ENCODE measurements around the gene TMEM131.

TMEM131 gene

GRCh38 chr2:97871096-97871780 lies 124.5 kb downstream of the TMEM131 start:
- Histone ChIP-seq H3K4me3 (ENCODE audit: low read depth, low read length) (no peak overlapping the region), H3K27me3 (ENCODE audit: insufficient read depth, low read depth, severe bottlenecking) (no peaks in the 10 kb centered on the region), H3K9me3 (ENCODE audit: severe bottlenecking) (no peaks in the 10 kb centered on the region), H3K27ac (no peak overlapping the region), H3K36me3 (no peaks in the 10 kb centered on the region)
- TF ChIP-seq CTCF (IDR thresholded peaks at IDR 0.05; ENCODE audit: low read depth, low read length), result no peak
- DNase-seq, result no peak

GRCh38 chr2:97870396-97870843 lies 125.3 kb downstream of the TMEM131 start:
- H3K27me3 ChIP-seq (ENCODE audit: insufficient read depth, low read depth, severe bottlenecking), result no peaks in the 10 kb centered on the region
- no peak overlapping the region for H3K27ac ChIP-seq

GRCh38 chr2:97869722-97870346 lies 125.9 kb downstream of the TMEM131 start:
- no peak for DNase-seq
- Histone ChIP-seq H3K4me3 (ENCODE audit: low read depth, low read length) (no peak overlapping the region), H3K36me3 (no peaks in the 10 kb centered on the region), H3K27me3 (ENCODE audit: insufficient read depth, low read depth, severe bottlenecking) (no peaks in the 10 kb centered on the region), H3K9me3 (ENCODE audit: severe bottlenecking) (no peaks in the 10 kb centered on the region), H3K27ac (no peak overlapping the region)
- TF ChIP-seq CTCF (IDR thresholded peaks at IDR 0.05; ENCODE audit: low read depth, low read length), result no peak

More at GRCh38 chr2:97870396-97870843, 125.3 kb downstream of the TMEM131 start:
- no peak for DNase-seq
- H3K36me3 ChIP-seq, result no peaks in the 10 kb centered on the region
- no peak overlapping the region for H3K4me3 ChIP-seq (ENCODE audit: low read depth, low read length)
- TF ChIP-seq CTCF (IDR thresholded peaks at IDR 0.05; ENCODE audit: low read depth, low read length), result no peak
- H3K9me3 ChIP-seq (ENCODE audit: severe bottlenecking), result no peaks in the 10 kb centered on the region

GRCh38 chr2:97868986-97869721 lies 126.6 kb downstream of the TMEM131 start:
- H3K36me3 ChIP-seq, result no peaks in the 10 kb centered on the region
- H3K27me3 ChIP-seq (ENCODE audit: insufficient read depth, low read depth, severe bottlenecking), result no peaks in the 10 kb centered on the region
- H3K9me3 ChIP-seq (ENCODE audit: severe bottlenecking), result no peaks in the 10 kb centered on the region
- H3K4me3 ChIP-seq (ENCODE audit: low read depth, low read length), result no peak overlapping the region
- no peak for TF ChIP-seq CTCF (IDR thresholded peaks at IDR 0.05; ENCODE audit: low read depth, low read length)
- no peak overlapping the region for H3K27ac ChIP-seq
- DNase-seq, result no peak

- Histone ChIP-seq H3K9me3 (ENCODE audit: severe bottlenecking) (no peaks in the 10 kb centered on the region), H3K36me3 (no peaks in the 10 kb centered on the region; the same call in 1 of the 2 replicates), H3K27ac (no peak overlapping the region), H3K27me3 (ENCODE audit: insufficient read depth, low read depth, severe bottlenecking) (no peaks in the 10 kb centered on the region), H3K4me3 (ENCODE audit: low read depth, low read length) (no peak overlapping the region)
- TF ChIP-seq CTCF (IDR thresholded peaks at IDR 0.05; ENCODE audit: low read depth, low read length), result no peak
- no peak for DNase-seq
Observed at GRCh38 chr2:97863829-97864228, 131.9 kb downstream of the TMEM131 start.
